SK-N-MC (cell line): ENCODE results near the gene DLX2.
"Not testable (repeated sequence)": the region's sequence is repeated elsewhere in the genome, so short reads cannot be mapped to it uniquely, and the experiment has no call there.

Experiments used
- DNase-seq: peaks from one replicate; pipeline ENCODE4 v3.0.0-alpha.2; 2011; ENCODE audit warnings: low read depth, low spot score
- H3K27ac ChIP-seq: fragments of 200-600 bp; sonication (generic); 2 replicates; pipeline ENCODE4 v1.5.1; 2016; ENCODE audit warnings: mixed run types
- H3K36me3 ChIP-seq: fragments of 200-600 bp; sonication (generic); 2 replicates; pipeline ENCODE4 v1.6.1; 2017; ENCODE audit warnings: antibody characterized with exemption, low read length, mixed read lengths; ENCODE audit not compliant: insufficient read depth
- H3K4me3 ChIP-seq: fragments of 200-600 bp; sonication (generic); 2 replicates; pipeline ENCODE4 v1.5.1; 2016
- H3K9ac ChIP-seq: fragments of 200-600 bp; sonication (generic); 2 replicates; pipeline ENCODE4 v1.8.0; 2017; ENCODE audit warnings: mixed run types, mixed read lengths; ENCODE audit not compliant: insufficient read length
- H3K9me3 ChIP-seq: fragments of 200-600 bp; sonication (generic); 2 replicates; pipeline ENCODE4 v1.6.1; 2017; ENCODE audit warnings: low read depth, mild to moderate bottlenecking, antibody characterized with exemption, low read length, moderate library complexity, mixed read lengths
- EZH2 ChIP-seq: fragments of 200-600 bp; sonication (generic); IDR thresholded peaks from one replicate; pipeline ENCODE4 v1.6.1; 2017; ENCODE audit warnings: antibody characterized with exemption
- FOXP2 ChIP-seq: optimal IDR thresholded peaks from 2 replicates; pipeline ENCODE3; 2011; ENCODE audit warnings: mild to moderate bottlenecking, moderate library complexity; ENCODE audit not compliant: insufficient read depth; ENCODE audit errors: extremely low read length, control extremely low read depth
- POLR2AphosphoS5 ChIP-seq: IDR thresholded peaks from 2 replicates; pipeline ENCODE4 v1.6.1; 2012; ENCODE audit warnings: mild to moderate bottlenecking, low read depth, low read length, borderline replicate concordance

Gene DLX2

GRCh38 chr2:172131713-172132555 is 29.2 kb upstream of the DLX2 start:
- no peak for DNase-seq
- TF ChIP-seq EZH2 (no peak), POLR2AphosphoS5 (no peak), FOXP2 (no peak)
- Histone ChIP-seq H3K4me3 (no peak overlapping the region), H3K27ac (no peak overlapping the region), H3K9me3 (no peaks in the 10 kb centered on the region), H3K9ac (no peak overlapping the region), H3K36me3 (no peaks in the 10 kb centered on the region)

- Histone ChIP-seq H3K27ac (no peak overlapping the region), H3K9me3 (no peaks in the 10 kb centered on the region), H3K4me3 (no peak overlapping the region), H3K9ac (no peak overlapping the region), H3K36me3 (no peaks in the 10 kb centered on the region)
- TF ChIP-seq POLR2AphosphoS5 (no peak), FOXP2 (no peak), EZH2 (no peak)
- no peak for DNase-seq
Observed at GRCh38 chr2:172129404-172129803, 26.7 kb upstream of the DLX2 start.

GRCh38 chr2:172128484-172128883 is 25.8 kb upstream of the DLX2 start:
- no peaks in the 10 kb centered on the region for H3K9me3 ChIP-seq
- H3K9ac ChIP-seq, result no peak overlapping the region
- TF ChIP-seq POLR2AphosphoS5 (no peak), EZH2 (no peak), FOXP2 (no peak)
- no peaks in the 10 kb centered on the region for H3K36me3 ChIP-seq
- DNase-seq, result no peak
- H3K27ac ChIP-seq, result no peak overlapping the region
- H3K4me3 ChIP-seq, result no peak overlapping the region

GRCh38 chr2:172120118-172120517 is 17.4 kb upstream of the DLX2 start:
- no peaks in the 10 kb centered on the region for H3K9me3 ChIP-seq
- no peak for DNase-seq
- H3K4me3 ChIP-seq, result no peak overlapping the region
- TF ChIP-seq POLR2AphosphoS5 (no peak), EZH2 (no peak)
- no peak overlapping the region for H3K27ac ChIP-seq
- no peaks in the 10 kb centered on the region for H3K36me3 ChIP-seq
- no peak overlapping the region for H3K9ac ChIP-seq

- H3K27ac ChIP-seq, result no peak overlapping the region
- DNase-seq, result no peak
- no peaks in the 10 kb centered on the region for H3K9me3 ChIP-seq
- no peak overlapping the region for H3K4me3 ChIP-seq
- no peak for TF ChIP-seq POLR2AphosphoS5
- no peak for TF ChIP-seq EZH2
- no peak for TF ChIP-seq FOXP2
- no peak overlapping the region for H3K9ac ChIP-seq
- no peaks in the 10 kb centered on the region for H3K36me3 ChIP-seq
Observed at GRCh38 chr2:172119089-172119488, 16.4 kb upstream of the DLX2 start.

GRCh38 chr2:172116107-172116506 is 13.4 kb upstream of the DLX2 start:
- Histone ChIP-seq H3K36me3 (no peaks in the 10 kb centered on the region), H3K9ac (no peak overlapping the region), H3K9me3 (no peaks in the 10 kb centered on the region), H3K27ac (no peak overlapping the region), H3K4me3 (no peak overlapping the region)
- TF ChIP-seq EZH2 (no peak), FOXP2 (no peak), POLR2AphosphoS5 (no peak)
- DNase-seq, result no peak

- no peak overlapping the region for H3K27ac ChIP-seq
- no peak overlapping the region for H3K9ac ChIP-seq
- TF ChIP-seq EZH2 (no peak), POLR2AphosphoS5 (no peak), FOXP2 (no peak)
- no peaks in the 10 kb centered on the region for H3K36me3 ChIP-seq
- H3K9me3 ChIP-seq, result no peaks in the 10 kb centered on the region
- DNase-seq, result no peak
- H3K4me3 ChIP-seq, result no peak overlapping the region
Observed at GRCh38 chr2:172114579-172114978, 11.9 kb upstream of the DLX2 start.

- H3K9me3 ChIP-seq, DNase-seq, H3K27ac ChIP-seq, H3K9ac ChIP-seq, H3K36me3 ChIP-seq, H3K4me3 ChIP-seq: not testable (repeated sequence)
Observed at GRCh38 chr2:172114176-172114575, 11.5 kb upstream of the DLX2 start.

GRCh38 chr2:172113617-172114016 is 10.9 kb upstream of the DLX2 start:
- Histone ChIP-seq H3K36me3 (no peaks in the 10 kb centered on the region), H3K27ac (no peak overlapping the region), H3K9me3 (no peaks in the 10 kb centered on the region), H3K4me3 (no peak overlapping the region), H3K9ac (no peak overlapping the region)
- TF ChIP-seq EZH2 (no peak), FOXP2 (no peak), POLR2AphosphoS5 (no peak)
- DNase-seq, result no peak
